Measurements from ENCODE around the gene PTRH2.

Gene PTRH2

GRCh38 chr17:59734226-59734625 is 27.0 kb upstream of the PTRH2 start:
- H3K9me3 ChIP-seq (ENCODE audit: control extremely low read depth in 1 of 5, control insufficient read depth in 4 of 5, insufficient read depth in 2 of 5, low read depth in 1 of 5, low read length in 4 of 5), result no peaks in the 10 kb centered on the region
- ChIA-PET POLR2A (no interaction called here), CTCF (interaction anchor here (0.6 to 2.3 kb wide), 5 partner anchors 10 to 130 kb away, joined by 3 to 6 read pairs (median 4); no protein-coding TSS in a partner anchor)
- no peak overlapping the region for H3K27ac ChIP-seq (ENCODE audit: insufficient read depth in 1 of 2, low read depth in 1 of 2, low read length in 2 of 2, poor library complexity in 1 of 2, severe bottlenecking in 2 of 2)
- no peak overlapping the region for H3K4me3 ChIP-seq (ENCODE audit: control insufficient read depth in 1 of 7, extremely low read depth in 1 of 7, insufficient read depth in 4 of 7, low read depth in 2 of 7, low read length in 6 of 7)
- peaks cover 2 to 18% (median 8%) of the 10 kb centered on the region in 4 experiments for H3K36me3 ChIP-seq (ENCODE audit: control insufficient read depth in 4 of 4, insufficient read depth in 4 of 4, low read length in 3 of 4)
- no peaks in the 10 kb centered on the region for H3K27me3 ChIP-seq (replicated peaks in 2 of 5; ENCODE audit: control insufficient read depth in 4 of 5, insufficient read depth in 5 of 5, low read length in 4 of 5)
- peaks cover 0 to 9% (median 7%) of the 10 kb centered on the region in 4 experiments for H3K4me1 ChIP-seq (ENCODE audit: control extremely low read depth in 1 of 4, control insufficient read depth in 4 of 4, insufficient read depth in 4 of 4, low read length in 3 of 4)
- 100% methylated on average over 3 of the region's 5 CpGs for WGBS (ENCODE audit: insufficient coverage)
- no peak for DNase-seq

GRCh38 chr17:59733697-59734096 is 26.5 kb upstream of the PTRH2 start:
- Histone ChIP-seq H3K9me3 (ENCODE audit: control extremely low read depth in 1 of 5, control insufficient read depth in 4 of 5, insufficient read depth in 2 of 5, low read depth in 1 of 5, low read length in 4 of 5) (no peaks in the 10 kb centered on the region), H3K4me1 (ENCODE audit: control extremely low read depth in 1 of 4, control insufficient read depth in 4 of 4, insufficient read depth in 4 of 4, low read length in 3 of 4) (peaks cover 0 to 10% (median 9%) of the 10 kb centered on the region in 4 experiments), H3K27me3 (replicated peaks in 2 of 5; ENCODE audit: control insufficient read depth in 4 of 5, insufficient read depth in 5 of 5, low read length in 4 of 5) (no peaks in the 10 kb centered on the region), H3K36me3 (ENCODE audit: control insufficient read depth in 4 of 4, insufficient read depth in 4 of 4, low read length in 3 of 4) (peaks cover 2 to 18% (median 8%) of the 10 kb centered on the region in 4 experiments), H3K27ac (ENCODE audit: insufficient read depth in 1 of 2, low read depth in 1 of 2, low read length in 2 of 2, poor library complexity in 1 of 2, severe bottlenecking in 2 of 2) (no peak overlapping the region), H3K4me3 (ENCODE audit: control insufficient read depth in 1 of 7, extremely low read depth in 1 of 7, insufficient read depth in 4 of 7, low read depth in 2 of 7, low read length in 6 of 7) (no peak overlapping the region)
- WGBS (ENCODE audit: insufficient coverage), result 100% methylated on average over 1 of the region's 2 CpGs
- DNase-seq, result no peak
- POLR2A ChIA-PET, result no interaction called here
- CTCF ChIA-PET, result interaction anchor here (0.6 to 2.3 kb wide), 4 partner anchors 9 to 131 kb away, joined by 3 to 6 read pairs (median 4); no protein-coding TSS in a partner anchor

- Histone ChIP-seq H3K4me1 (ENCODE audit: control extremely low read depth in 1 of 4, control insufficient read depth in 4 of 4, insufficient read depth in 4 of 4, low read length in 3 of 4) (peaks cover 4 to 16% (median 12%) of the 10 kb centered on the region in 4 experiments), H3K27ac (ENCODE audit: insufficient read depth in 1 of 2, low read depth in 1 of 2, low read length in 2 of 2, poor library complexity in 1 of 2, severe bottlenecking in 2 of 2) (peak overlapping the region in 1 of 2 experiments; percentile 68), H3K36me3 (ENCODE audit: control insufficient read depth in 4 of 4, insufficient read depth in 4 of 4, low read length in 3 of 4) (peaks cover 0 to 8% (median 5%) of the 10 kb centered on the region in 4 experiments), H3K4me3 (ENCODE audit: control insufficient read depth in 1 of 7, extremely low read depth in 1 of 7, insufficient read depth in 4 of 7, low read depth in 2 of 7, low read length in 6 of 7) (peak overlapping the region in 1 of 7 experiments; percentile 29), H3K9me3 (ENCODE audit: control extremely low read depth in 1 of 5, control insufficient read depth in 4 of 5, insufficient read depth in 2 of 5, low read depth in 1 of 5, low read length in 4 of 5) (no peaks in the 10 kb centered on the region), H3K27me3 (replicated peaks in 2 of 5; ENCODE audit: control insufficient read depth in 4 of 5, insufficient read depth in 5 of 5, low read length in 4 of 5) (no peaks in the 10 kb centered on the region)
- no peak for DNase-seq
- CTCF ChIA-PET, result no interaction called here
- WGBS (ENCODE audit: insufficient coverage), result 83% methylated on average over 1 of the region's 1 CpG
- POLR2A ChIA-PET, result no interaction called here
Observed at GRCh38 chr17:59730268-59730834, 23.1 kb upstream of the PTRH2 start.

- DNase-seq, result no peak
- H3K9me3 ChIP-seq (ENCODE audit: control extremely low read depth in 1 of 5, control insufficient read depth in 4 of 5, insufficient read depth in 2 of 5, low read depth in 1 of 5, low read length in 4 of 5), result no peaks in the 10 kb centered on the region
- H3K4me3 ChIP-seq (ENCODE audit: control insufficient read depth in 1 of 7, extremely low read depth in 1 of 7, insufficient read depth in 4 of 7, low read depth in 2 of 7, low read length in 6 of 7), result no peak overlapping the region
- peaks cover 0 to 6% (median 1%) of the 10 kb centered on the region in 4 experiments for H3K36me3 ChIP-seq (ENCODE audit: control insufficient read depth in 4 of 4, insufficient read depth in 4 of 4, low read length in 3 of 4)
- peak overlapping the region in 1 of 2 experiments; percentile 26 for H3K27ac ChIP-seq (ENCODE audit: insufficient read depth in 1 of 2, low read depth in 1 of 2, low read length in 2 of 2, poor library complexity in 1 of 2, severe bottlenecking in 2 of 2)
- ChIA-PET CTCF (no interaction called here), POLR2A (interaction anchor here (1.5 kb wide), 1 partner anchor 21 kb away, joined by 4 read pairs; the partner anchor contains the start of genes PTRH2 and VMP1)
- whole genome bisulfite sequencing (ENCODE audit: insufficient coverage), result 100% methylated on average over 1 of the region's 1 CpG
- peaks cover 7 to 29% (median 12%) of the 10 kb centered on the region in 4 experiments for H3K4me1 ChIP-seq (ENCODE audit: control extremely low read depth in 1 of 4, control insufficient read depth in 4 of 4, insufficient read depth in 4 of 4, low read length in 3 of 4)
- no peaks in the 10 kb centered on the region for H3K27me3 ChIP-seq (replicated peaks in 2 of 5; ENCODE audit: control insufficient read depth in 4 of 5, insufficient read depth in 5 of 5, low read length in 4 of 5)
Observed at GRCh38 chr17:59727817-59728533, 20.7 kb upstream of the PTRH2 start.

- Histone ChIP-seq H3K27ac (ENCODE audit: insufficient read depth in 1 of 2, low read depth in 1 of 2, low read length in 2 of 2, poor library complexity in 1 of 2, severe bottlenecking in 2 of 2) (peak overlapping the region in 1 of 2 experiments; percentile 35), H3K4me3 (ENCODE audit: control insufficient read depth in 1 of 7, extremely low read depth in 1 of 7, insufficient read depth in 4 of 7, low read depth in 2 of 7, low read length in 6 of 7) (no peak overlapping the region), H3K4me1 (ENCODE audit: control extremely low read depth in 1 of 4, control insufficient read depth in 4 of 4, insufficient read depth in 4 of 4, low read length in 3 of 4) (peaks cover 7 to 29% (median 12%) of the 10 kb centered on the region in 4 experiments), H3K27me3 (replicated peaks in 2 of 5; ENCODE audit: control insufficient read depth in 4 of 5, insufficient read depth in 5 of 5, low read length in 4 of 5) (no peaks in the 10 kb centered on the region), H3K36me3 (ENCODE audit: control insufficient read depth in 4 of 4, insufficient read depth in 4 of 4, low read length in 3 of 4) (no peaks in the 10 kb centered on the region), H3K9me3 (ENCODE audit: control extremely low read depth in 1 of 5, control insufficient read depth in 4 of 5, insufficient read depth in 2 of 5, low read depth in 1 of 5, low read length in 4 of 5) (no peaks in the 10 kb centered on the region)
- ChIA-PET CTCF (interaction anchor here (0.6 to 2.2 kb wide), 3 partner anchors 8 to 1780 kb away, joined by 3 to 6 read pairs (median 3); no protein-coding TSS in a partner anchor), POLR2A (no interaction called here)
- no CpG with 5 or more reads among the region's 2 CpGs for WGBS (ENCODE audit: insufficient coverage)
- DNase-seq, result peak in 2 of 3 donors; percentile 38 to 45
Observed at GRCh38 chr17:59725691-59726090, 18.5 kb upstream of the PTRH2 start.

GRCh38 chr17:59723607-59724006 is 16.4 kb upstream of the PTRH2 start:
- WGBS (ENCODE audit: insufficient coverage), result 86% methylated on average over 1 of the region's 1 CpG
- H3K27me3 ChIP-seq (replicated peaks in 2 of 5; ENCODE audit: control insufficient read depth in 4 of 5, insufficient read depth in 5 of 5, low read length in 4 of 5), result no peaks in the 10 kb centered on the region
- no peaks in the 10 kb centered on the region for H3K9me3 ChIP-seq (ENCODE audit: control extremely low read depth in 1 of 5, control insufficient read depth in 4 of 5, insufficient read depth in 2 of 5, low read depth in 1 of 5, low read length in 4 of 5)
- H3K36me3 ChIP-seq (ENCODE audit: control insufficient read depth in 4 of 4, insufficient read depth in 4 of 4, low read length in 3 of 4), result no peaks in the 10 kb centered on the region
- H3K27ac ChIP-seq (ENCODE audit: insufficient read depth in 1 of 2, low read depth in 1 of 2, low read length in 2 of 2, poor library complexity in 1 of 2, severe bottlenecking in 2 of 2), result no peak overlapping the region
- ChIA-PET CTCF (interaction anchor here (2.2 kb wide), 1 partner anchor 10 kb away, joined by 6 read pairs; no protein-coding TSS in a partner anchor), POLR2A (interaction anchor here (1.5 kb wide), 1 partner anchor 16 kb away, joined by 3 read pairs; the partner anchor contains the start of genes PTRH2 and VMP1)
- no peak for DNase-seq
- no peak overlapping the region for H3K4me3 ChIP-seq (ENCODE audit: control insufficient read depth in 1 of 7, extremely low read depth in 1 of 7, insufficient read depth in 4 of 7, low read depth in 2 of 7, low read length in 6 of 7)
- H3K4me1 ChIP-seq (ENCODE audit: control extremely low read depth in 1 of 4, control insufficient read depth in 4 of 4, insufficient read depth in 4 of 4, low read length in 3 of 4), result peaks cover 0 to 19% (median 6%) of the 10 kb centered on the region in 4 experiments
